GM21360 (cell line): ENCODE results near the gene OSBPL9.
"Not testable (repeated sequence)": the region's sequence is repeated elsewhere in the genome, so short reads cannot be mapped to it uniquely, and the experiment has no call there.

Experiments used
- ATAC-seq: cut with Tn5 transposase; IDR thresholded peaks from one replicate; pipeline ENCODE4 v1.9.1; 2021; ENCODE audit warnings: mild to moderate bottlenecking, moderate library complexity; ENCODE audit not compliant: unreplicated experiment

Gene OSBPL9

DNA sequence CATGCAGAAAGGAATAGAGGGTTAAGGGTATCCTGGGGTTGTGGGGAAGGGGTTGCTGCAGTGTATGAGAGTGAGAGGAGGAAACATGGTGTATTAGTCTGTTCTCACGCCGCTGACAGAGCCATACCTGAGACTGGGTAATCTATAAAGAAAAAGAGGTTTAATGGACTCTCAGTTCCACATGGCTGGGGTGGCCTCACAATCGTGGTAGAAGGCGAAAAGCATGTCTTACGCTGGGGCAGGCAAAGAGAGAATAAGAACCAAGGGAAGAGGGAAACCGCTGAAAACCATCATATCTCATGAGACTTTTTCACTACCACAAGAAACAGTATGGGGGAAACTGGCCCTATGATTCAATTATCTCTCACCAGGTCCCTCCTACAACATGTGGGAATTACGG, 17.7 kb downstream of the OSBPL9 start:
- no peak for ATAC-seq

DNA sequence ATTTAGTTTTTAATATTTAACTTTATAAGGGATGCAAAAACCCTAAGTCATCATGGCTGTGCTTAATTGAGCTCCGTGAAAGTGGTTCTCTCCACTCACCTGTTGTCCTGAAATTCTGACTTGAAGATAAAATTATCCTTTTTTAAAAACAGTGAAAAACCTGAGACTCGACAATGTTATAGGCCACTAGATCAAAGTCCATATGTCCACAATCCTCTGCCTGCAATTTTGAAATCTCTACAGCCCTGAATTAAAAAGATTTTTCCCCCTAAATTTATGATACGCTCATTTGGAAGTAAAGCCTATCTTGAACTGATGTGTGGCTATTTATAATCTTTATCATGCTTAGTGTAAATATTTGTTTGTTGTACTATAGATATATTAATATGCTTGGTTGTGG, 18.7 kb downstream of the OSBPL9 start:
- ATAC-seq = no peak

DNA sequence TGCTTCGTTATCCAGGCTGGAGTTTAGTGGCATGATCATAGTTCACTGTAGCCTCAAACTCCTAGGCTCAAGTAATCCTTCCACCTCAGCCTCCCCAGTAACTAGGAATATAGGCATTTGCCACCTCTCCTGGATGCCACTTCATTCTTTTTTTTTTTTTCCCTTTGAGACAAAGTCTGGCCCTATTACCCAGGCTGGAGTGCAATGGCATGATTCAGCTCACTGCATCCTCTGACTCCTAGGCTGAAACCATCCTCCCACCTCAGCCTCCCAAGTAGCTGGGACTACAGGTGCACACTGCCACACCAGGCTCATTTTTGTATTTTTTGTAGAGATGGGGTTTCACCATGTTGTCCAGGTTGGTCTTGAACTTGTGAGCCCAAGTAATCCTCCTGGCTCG, 19.3 kb downstream of the OSBPL9 start:
- ATAC-seq = no peak

DNA sequence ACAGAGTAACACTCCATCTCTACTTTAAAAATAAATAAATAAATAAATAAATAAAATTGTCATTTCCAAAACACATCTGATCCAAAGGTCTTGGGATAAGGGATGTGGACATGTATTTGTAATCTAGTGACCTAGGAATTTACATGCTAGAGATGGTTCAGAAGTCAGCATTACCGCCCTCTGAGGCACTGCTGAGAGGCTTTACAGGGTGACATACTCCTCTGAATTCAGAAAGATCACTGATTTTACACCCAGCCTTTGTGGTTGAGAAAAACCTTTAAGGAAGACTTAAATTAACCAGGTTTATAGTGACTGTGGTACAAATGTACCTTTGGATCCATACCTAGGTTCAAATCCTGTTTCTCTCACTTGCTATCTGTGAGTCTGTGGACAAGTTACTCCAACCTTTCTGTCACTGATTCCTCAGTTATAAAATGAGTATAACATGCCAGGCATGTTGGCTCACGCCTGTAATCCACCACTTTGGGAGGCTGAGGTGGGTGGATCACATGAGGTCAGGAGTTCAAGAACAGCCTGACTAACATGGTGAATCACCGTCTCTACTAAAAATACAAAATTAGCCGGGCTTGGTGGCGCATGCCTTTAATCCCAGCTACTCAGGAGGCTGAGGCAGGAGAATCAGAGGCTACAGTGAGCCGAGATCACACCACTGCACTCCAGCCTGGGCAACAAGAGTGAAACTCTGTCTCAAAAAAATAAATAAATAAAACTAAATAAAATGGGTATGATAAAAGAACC, 20.1 kb downstream of the OSBPL9 start:
- ATAC-seq = no peak

DNA sequence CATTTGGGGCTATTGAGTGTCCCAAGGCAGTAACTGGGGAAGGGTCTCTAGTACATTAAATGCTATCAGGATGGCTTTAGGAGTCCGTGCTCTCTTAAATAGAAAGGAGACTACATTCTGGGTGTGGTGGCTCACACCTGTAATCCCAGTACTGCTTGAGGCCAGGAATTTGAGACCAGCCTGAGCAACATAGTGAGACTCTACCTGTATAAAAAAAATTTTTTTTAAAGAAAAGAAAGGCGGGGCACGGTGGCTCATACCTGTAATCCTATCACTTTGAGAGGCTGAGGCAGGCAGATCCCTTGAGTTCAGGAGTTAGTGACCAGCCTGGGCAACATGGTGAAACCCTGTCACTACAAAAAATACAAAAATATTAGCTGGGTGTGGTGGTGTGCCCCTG, 21.5 kb downstream of the OSBPL9 start:
- ATAC-seq = no peak

DNA sequence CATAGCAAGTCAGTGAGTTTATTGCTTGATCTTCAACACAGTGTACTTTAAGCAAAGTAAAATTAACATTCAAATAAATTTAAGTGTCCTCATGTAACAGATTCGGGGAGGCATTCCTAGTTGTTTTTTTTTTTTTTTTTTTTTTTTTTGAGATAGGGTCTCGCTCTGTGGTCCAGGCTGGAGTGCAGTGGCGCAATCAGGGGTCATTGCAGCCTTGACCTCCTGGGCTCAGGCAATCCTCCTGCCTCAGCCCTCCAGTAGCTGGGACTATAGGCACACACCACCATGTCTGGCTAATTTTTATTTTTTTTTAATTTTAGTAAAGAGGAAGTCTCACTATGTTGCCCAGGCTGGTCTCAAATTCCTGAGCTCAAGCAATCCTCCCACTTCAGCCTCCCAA, 22.8 kb downstream of the OSBPL9 start:
- ATAC-seq = no peak

DNA sequence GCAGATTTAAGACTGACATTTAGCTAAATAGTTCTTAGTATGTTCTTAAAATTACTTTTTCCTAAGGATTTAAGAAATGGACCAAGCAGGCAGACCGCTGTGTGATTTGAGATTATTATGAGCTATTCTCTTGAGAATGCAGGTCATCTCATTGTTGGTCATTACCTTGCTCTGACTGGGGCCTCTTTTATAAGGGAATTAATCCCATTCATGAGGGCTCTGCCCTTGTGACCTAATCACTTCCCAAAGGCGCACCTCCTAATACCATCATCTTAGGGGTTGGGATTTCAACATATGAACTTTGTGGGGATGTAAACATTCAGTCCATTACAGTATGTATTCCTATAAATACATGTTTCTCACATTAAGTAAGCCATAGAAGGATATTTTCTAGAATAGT, 24.2 kb downstream of the OSBPL9 start:
- ATAC-seq = no peak

DNA sequence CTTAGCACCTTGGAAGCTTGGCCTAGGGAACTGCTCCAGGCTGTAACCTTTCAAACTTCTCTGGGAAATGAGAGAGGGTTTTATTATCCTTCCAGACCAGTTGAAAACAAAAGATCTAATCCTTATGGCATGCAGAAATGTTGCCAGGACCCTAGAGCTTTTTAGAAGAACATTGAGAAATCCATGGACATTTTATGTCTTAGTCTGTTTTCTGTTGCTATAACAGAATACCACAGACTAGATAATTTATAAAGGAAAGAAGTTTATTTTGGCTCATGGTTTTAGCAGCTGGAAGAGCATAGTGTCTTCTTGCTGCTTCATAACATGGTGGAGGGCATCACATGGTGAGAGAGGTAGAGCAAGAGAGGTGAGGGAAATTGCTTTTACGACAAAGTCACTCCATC, 25.8 kb downstream of the OSBPL9 start:
- ATAC-seq = no peak

DNA sequence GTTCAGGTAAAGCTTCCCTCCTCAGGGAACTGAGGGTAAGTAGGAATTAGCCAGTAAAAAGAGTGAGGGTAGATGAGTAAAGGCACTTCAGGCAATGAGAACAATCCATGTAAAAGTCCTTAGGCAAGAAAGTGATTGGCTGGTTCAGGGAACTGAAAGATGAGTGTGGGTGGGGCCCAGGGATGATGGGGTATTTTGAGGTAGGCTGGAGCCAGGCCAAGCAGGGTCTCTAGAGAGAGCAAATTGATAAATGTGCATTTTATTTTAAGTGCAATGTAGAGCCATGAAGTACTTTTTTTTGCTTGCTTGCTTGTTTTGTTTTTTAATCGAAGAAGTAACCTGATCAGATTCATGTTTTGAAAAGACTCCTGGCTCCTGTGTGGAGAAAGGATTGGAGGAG, 26.5 kb downstream of the OSBPL9 start:
- ATAC-seq = no peak

DNA sequence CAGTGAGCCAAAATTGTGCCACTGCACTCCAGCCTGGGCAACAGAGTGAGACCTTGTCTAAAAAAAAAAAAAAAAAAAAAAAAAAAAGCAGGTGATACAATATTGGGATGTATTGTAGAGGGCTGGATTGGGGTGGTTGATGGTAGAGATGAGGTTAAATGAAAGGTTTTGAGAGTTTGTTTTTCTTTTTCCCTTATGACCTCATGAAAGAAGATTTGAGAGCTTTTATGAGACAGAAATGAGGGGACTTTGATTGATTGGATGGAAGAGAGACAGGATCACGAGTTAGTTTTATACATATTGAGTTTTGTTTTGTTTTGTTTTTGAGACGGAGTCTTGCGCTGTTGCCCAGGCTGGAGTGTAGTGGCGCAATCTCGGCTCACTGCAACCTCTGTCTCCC, 27.1 kb downstream of the OSBPL9 start:
- no peak for ATAC-seq

DNA sequence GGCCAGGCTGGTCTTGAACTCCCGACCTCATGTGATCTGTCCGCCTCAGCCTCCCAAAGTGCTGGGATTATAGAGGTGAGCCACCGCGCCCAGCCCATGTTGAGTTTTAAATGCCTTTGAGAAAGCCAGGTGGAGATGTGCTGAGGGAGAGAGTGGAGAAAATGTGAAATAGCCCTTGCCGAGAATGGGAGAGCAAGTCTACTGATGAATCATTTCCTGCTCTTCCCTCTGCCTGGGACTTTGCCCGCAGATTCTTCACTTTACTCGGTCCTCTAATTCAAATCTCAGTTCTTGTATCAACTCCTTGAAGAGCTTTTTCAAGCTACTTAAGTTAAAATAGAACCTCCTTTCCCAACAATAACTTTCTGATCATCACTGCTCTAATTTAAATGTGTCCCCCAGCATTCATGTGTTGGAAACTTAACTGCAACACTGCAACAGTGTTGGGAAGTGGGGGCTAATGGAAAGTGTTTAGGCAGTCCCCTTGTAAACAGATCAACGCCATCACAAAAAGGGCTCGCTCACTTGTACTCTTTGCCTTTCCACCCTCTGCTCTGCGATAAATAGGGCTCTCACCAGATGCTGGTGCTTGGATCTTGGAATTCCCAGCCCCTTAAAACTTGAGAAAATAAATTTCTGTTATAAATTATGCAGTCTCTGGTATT, 27.8 kb downstream of the OSBPL9 start:
- no peak for ATAC-seq

DNA sequence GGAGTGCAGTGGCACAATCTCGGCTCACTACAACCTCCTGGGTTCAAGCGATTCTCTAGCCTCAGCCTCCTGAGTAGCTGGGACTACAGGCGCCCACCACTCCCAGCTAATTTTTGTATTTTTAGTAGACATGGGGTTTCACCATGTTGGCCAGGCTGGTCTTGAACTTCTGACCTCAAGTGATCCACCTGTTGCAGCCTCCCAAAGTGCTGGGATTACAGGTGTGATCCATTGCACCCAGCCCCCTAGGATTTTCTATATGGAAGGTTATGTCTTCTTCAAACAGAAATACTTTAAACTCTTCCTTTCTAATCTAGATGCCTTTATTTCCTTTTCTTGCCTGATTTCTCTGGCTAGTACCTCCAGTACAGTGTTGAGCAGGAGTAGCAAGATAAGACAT, 29.7 kb downstream of the OSBPL9 start:
- not testable (repeated sequence) for ATAC-seq

DNA sequence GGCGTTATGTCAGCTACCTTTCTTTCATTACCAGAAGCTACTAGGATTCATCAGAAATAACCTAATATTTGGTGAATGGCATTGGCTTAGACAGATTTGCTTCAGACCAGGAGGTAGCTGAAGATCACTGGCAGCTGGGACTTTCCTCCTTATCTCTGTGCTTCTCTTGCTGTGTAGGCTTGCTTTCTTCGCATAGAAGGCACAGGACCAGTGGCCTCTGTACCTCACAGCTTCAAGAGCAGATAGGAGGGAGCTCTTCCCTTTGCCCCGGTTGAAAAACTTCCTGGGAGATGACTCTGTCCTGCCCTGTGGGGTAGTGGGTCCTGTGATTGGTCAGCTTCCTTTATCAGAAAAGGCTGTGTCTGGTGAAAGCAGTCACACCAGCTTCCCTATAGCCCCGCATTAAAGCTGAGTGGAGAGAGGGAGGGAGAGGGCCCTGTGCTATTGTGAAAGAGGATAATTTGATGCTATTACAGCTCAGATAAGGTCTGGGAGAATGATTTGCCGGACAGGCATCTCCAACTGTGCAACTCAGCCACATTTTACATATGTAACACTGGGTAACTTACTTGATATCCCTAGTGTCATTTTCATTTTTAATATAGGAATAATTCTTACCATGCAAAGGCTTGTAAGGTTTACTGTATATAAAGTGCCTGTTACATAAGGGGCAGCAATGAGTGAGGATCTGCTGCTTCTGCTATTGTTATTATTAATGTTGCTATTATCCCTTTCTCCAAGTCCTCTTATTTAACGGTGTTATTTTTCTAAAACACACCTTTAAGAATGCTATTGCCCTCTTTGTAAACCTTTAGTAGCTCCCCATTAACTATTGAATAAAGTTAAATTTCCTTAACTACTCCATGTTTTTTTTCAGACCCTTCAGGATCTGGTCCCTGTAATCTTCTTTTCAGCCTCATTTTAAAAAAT, 31.6 kb downstream of the OSBPL9 start:
- no peak for ATAC-seq

DNA sequence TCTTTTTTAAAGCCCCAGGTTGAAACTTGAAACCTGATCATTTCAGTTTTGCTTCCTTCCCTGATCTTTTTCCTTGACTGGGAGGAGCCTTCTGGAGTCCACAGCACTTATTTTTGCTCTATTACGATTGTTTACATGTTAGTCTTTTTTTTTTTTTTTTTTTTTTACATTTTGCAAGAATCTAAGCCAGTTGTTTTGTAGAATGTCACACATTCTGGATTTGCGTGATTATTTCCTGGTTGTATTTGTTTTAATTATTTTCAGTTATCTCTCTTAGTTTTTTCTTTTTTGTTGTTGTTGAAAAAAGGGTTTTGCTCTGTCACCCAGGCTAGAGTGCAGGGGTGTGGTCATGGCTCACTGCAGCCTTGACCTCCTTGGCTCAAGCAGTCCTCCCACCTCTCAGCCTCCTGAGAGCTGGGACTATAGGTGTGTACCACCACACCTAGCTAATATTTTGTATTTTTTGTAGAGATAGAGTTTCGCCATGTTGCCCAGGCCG, 32.8 kb downstream of the OSBPL9 start:
- no peak for ATAC-seq

DNA sequence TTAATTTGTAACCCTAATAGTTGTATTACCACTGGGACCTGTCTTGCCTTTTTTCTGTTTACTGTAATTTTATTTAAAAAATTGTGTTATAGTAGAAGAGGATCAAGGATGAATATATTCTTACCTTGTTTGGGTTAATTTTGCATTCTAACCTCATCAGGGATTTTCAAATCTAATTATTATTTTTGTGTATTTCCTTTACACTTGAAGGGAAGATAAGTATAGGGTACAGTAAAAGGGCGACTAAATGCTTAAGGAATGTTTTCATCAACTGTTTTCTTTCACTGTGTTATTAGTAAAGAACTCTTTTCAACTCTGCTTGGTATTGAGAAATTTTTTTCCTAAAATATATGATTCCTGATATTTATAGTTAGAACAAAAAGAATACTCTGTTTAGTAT, 33.3 kb downstream of the OSBPL9 start:
- no peak for ATAC-seq

DNA sequence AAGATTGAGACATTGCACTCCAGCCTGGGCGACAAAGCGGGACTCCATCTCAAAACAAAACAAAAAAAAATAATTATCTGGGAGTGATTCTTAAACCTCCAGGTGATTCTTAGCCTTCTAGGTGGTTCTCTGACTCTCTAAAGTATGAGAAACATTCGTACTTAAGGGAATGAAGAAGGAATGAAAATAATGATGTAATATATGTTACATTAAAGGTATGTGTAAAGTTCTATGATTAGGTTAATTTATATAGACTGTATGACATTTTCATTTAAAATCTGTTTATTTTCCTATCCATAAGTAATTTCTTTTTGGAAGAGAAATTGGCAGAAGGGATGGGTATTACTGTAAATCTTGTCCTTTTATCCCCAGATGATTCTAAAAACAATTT, 34.7 kb downstream of the OSBPL9 start:
- ATAC-seq = no peak

DNA sequence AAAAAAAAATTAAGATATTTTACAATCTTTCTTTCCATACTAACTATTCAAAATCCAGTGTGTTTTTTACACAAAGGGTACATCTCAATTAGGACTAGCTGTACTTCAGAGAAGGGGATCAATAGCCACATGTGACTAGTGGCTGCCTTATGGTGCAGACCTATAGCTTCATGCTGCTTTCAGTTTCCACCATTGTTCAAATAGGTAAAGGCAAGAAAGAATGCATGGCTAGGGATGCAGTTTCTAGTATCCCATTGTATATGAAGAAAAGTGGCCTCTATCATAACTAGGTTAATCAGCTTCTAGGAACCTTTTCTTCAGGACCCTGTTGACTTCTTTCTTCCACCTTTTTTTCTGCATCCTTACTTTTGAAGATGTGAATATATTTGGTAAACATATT, 35.7 kb downstream of the OSBPL9 start:
- no peak for ATAC-seq

DNA sequence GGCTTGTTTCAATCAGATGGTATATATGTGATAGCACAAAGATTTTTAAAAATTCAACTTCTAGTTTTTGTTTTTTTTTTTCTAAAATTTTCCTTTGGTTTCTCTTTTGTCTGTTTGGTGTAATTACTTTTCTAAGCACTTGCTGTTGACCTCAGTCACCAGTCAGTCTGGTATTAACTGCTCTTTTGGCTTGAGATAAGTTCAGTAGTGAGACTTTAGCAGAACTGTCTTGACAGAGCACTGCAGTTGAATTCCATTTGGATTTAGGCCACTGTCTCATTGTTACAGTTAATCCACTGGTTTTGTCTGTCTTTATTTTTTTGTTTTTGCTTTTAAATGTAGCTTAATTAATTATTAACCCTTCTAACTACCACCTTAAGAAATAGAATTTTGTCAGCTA, 36.2 kb downstream of the OSBPL9 start:
- ATAC-seq = no peak

DNA sequence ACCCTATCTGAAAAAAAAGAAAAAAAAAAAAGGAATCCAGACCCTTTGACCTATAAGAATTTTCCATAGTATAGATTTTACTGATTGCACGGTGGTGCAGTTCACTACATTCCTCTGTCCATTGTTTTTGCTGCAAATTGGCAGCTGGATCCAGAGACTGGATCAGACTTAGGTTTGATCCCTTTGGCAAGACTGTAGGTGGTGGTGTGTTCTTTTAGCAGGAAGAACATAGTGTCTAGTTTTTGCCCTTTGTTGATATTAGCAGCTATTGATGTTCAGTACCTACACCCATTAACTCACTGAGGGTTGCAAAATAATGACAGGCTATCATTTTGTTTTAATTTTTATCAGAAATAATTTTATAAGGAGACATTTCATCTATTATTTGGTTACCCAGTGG, 37.1 kb downstream of the OSBPL9 start:
- ATAC-seq = no peak

DNA sequence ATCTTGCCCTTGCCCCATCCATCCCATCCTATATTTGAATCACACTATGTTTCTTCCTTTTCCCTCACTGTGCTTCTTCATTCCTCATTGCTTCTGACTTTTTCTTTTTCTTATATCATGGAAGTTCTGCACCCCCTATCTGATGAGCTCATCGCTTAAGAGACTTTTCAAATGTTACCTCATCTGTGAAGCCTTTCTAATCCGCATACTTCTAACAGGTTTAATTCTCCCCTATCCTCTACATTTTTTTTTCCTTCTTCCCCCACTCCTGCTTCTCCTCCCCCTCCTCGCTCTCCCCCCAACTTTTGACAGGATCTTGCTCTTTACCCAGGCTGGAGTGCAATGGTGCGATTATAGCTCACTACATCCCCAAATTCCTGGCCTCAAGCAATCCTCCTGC, 39.5 kb downstream of the OSBPL9 start:
- ATAC-seq = no peak

DNA sequence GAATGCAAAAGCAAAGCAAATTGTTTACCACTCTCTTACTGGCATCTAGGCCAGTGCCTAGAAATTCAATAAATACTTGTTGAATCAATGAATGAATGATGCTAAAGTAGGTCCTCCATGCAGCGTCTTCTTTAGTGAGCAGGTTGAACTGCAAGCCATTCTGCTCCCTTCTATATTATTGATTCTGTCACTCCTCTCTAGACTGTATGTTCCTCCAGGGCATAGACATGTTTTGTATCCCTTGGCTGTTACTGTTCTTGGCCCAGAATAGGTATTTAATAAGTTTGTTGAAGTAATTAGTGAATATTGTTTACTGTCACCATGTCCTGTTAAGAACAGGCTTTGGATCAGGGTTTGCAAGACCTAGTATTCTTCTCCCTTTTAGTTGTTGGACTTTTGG, 43.7 kb downstream of the OSBPL9 start:
- no peak for ATAC-seq
